IPS-NIHi11 (cell line): ENCODE results near the gene CTSA.
A peak's percentile ranks its signal among the peaks of the same experiment; 100 is the strongest.
"Not testable (repeated sequence)": the region's sequence is repeated elsewhere in the genome, so short reads cannot be mapped to it uniquely, and the experiment has no call there.

Experiments used
- DNase-seq: peaks from one replicate; pipeline ENCODE4 v3.0.0; 2012; ENCODE audit warnings: mixed read lengths, low spot score

The CTSA gene

DNA sequence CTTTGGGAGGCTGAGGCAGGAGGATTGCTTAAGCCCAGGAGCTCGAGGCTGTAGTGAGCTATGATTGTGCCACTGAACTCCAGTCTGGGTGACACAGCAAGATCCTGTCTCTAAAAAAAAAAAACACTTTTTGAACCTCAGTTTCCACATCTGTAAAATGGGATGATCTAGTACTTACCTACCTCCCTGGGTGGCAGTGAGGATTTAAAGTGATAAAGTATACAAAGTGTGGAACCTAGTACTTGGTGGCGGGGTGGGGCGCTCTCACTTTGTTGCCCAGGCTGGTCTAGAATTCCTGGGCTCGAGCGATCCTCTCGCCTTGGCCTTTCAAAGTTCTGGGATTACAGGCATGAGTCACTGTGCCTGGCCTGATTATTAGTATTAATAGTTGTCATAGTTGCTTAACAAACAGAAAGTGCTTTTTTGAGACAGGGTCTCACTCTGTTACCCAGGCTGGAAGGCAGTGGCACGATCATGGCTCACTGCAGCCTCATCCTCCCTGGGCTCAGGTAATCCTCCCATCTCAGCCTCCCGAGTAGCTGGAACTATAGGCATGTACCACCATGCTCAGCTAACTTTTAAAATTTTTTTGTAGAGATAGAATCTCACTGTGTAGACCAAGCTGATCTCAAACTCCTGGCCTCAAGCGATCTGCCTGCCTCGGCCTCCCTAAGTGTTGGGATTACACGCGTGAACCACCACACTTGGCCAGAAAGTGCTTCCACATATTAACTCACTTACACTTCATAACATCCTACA lies 27.8 kb downstream of the CTSA start:
- DNase-seq = no peak

GRCh38 chr20:45919542-45920399 lies 28.6 kb downstream of the CTSA start:
- DNase-seq = no peak

GRCh38 chr20:45920462-45921336 lies 29.6 kb downstream of the CTSA start:
- DNase-seq = no peak

- no peak for DNase-seq
Measured at GRCh38 chr20:45921337-45922189, 30.4 kb downstream of the CTSA start.

DNA sequence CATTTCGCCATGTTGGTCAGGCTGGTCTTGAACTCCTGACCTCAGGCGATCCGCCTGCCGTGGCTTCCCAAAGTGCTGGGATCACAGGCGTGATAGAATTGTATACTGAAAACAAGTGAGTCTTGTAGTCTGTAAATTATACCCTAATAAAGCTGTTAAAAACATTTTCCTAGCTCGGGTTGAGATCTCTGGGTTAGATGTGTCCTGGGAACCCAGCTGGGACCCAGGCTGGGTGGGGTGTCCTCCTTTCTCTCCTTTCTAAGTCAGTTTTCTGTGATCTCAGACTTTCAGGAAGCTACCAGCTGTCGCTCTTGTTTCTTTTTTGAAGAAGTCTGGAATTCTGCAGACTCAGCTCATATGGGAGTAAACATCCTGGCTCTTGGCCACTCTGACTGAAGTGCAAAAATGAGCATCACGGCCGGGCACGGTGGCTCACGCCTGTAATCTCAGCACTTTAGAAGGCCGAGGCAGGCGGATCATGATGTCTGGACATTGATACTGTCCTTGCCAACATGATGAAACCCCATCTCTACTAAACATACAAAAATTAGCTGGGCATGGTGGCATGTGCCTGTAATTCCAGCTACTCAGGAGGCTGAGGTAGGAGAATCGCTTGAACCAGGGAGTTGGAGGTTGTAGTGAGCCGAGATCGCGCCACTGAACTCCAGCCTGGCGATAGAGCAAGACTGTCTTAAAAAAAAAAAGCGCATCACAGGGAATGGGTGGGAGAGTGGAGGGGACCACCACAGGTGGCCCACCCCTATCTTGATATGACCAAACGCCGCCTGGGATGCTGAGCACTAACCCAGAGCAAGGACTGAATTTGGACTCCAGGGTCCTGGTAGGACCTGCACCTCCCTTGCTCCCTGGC lies 33.5 kb downstream of the CTSA start:
- DNase-seq = no peak

GRCh38 chr20:45925821-45926506 lies 34.8 kb downstream of the CTSA start:
- DNase-seq = no peak

DNA sequence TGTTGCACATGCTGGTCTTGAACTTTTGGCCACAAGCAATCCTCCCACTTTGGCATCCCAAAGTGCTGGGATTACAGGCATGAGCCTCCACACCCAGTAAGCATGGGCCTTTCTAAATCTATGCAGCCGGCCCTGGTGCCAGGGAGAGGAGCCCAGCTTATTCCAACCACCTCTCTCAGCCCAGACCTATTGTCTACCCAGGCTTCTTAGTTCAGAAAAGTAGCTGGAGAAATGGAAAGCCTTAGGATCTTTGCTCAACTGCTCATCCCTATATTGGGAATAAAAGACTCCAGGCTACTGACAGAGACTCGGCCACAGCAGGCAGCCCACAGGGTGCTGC lies 35.6 kb downstream of the CTSA start:
- no peak for DNase-seq

GRCh38 chr20:45927071-45927878 lies 36.1 kb downstream of the CTSA start:
- no peak for DNase-seq

- DNase-seq = not testable (repeated sequence)
Measured at GRCh38 chr20:45931680-45932079, 40.5 kb downstream of the CTSA start.

DNA sequence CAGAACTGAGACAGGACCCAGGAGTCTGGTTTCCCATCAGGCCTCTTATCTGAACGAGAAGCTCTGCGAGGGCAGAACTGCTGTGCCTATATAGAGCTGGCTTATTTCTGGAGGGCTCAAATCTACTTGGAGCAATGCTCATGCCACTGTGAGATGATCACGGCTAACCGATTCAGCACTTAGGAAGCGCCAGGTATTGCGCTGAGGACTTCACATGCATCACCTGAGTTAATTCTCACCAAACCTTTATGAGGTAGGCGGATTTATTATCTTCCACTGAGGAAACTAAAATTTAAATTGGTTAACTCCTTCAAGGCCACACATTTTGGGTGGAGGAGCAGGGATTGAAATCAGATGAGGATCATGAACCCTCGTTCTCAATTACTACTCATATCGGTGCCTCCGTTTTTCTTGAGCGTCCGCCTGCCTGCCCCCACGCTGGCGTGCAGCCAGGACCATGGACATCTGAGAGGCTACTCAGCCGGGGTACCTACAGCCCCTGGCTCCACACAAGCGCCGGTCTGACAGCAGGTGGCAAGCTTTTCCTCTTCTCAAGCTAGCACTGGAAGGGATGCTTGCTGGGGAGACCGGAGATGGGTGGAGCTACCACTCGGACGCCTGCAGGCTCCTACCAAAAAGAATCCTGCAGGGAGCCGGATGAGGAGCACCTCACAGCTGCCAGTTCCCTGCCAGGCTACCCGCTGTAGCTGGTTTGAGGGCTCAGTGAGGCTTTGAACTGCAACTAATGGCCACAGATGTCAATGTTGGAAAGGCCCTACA lies 42.3 kb downstream of the CTSA start:
- peak; percentile 86 for DNase-seq

- DNase-seq = peak; percentile 60
Measured at GRCh38 chr20:45934046-45934585, 43.0 kb downstream of the CTSA start.

DNA sequence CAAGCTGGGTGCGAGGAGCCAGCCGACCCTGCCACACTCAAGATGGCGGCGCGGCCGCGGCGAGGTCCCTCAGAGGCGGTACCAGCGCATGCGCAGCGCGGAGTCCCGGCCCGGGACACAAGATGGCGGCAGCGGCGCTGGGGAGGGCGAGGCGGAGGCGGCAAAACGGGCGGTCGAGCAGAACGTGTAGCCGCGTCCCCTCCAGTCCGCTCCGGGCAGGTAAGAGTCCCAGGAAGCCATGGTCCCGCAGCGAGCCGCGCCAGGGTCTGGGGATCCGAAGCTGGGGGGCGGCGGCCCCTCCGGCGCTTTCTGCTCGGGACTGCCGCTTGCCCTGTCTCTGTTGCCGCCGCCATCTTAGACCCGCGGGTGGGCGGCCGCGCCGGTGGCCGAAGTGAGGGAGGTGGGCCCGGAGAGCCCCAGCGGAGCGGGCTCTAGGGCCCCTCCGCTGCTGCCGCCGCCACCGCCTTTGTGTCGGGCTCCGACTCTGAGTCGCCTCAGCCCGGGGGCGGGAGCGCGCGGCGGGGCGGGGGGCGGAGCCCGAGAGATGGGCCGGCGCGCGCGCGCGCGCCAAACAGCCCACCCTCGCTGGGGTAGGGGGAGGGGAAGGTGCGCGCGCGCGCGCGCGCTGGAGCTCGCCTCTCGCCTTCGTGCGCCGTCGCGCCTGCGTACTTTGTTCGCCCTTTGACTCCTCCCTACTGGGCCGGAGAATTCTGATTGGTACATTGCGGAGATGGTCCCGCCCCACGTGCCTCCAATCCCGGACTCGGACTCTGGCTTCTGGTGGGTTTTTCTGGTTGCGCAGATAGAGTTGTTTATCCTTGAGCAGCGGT lies 43.7 kb downstream of the CTSA start, which contains the start of gene PCIF1:
TSS of gene PCIF1 (plus strand) at position 98 of the 830 bp plus-strand sequence. CDS start 4,317 bp downstream, outside the sequence.
- peak; percentile 97 for DNase-seq

DNA sequence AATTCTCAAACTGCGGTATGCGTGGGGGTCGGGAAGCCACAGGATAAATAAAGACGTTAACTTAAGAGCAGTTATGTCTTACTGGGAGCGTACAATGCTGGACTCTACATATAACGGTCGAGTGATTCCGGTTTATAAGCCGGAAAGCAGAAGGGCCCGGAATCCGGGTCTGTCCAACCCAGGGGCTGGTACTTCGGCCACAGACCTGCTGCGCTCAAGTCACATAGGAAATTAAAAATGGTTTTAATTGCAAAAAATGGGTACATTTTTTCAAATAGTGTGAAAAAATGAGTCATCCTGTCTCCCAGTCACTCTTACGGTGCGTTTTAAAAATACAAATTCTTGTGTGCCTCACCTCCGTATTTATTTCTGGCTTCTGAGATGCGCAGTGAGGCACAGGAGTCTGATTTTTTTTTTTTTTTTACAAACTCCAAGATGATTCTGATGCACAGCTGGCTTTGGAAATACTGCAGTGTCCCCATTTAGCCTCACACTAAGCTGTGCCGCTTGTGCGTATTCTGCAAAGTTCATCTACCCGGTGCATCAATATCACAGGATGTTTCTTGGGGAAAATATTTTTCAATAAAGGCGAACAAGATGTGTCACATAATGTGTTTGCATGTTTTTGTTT lies 44.4 kb downstream of the CTSA start:
- DNase-seq = no peak

- no peak for DNase-seq
Measured at GRCh38 chr20:45937765-45938164, 46.6 kb downstream of the CTSA start.

GRCh38 chr20:45938727-45939438 lies 47.7 kb downstream of the CTSA start:
- peak; percentile 53 for DNase-seq

DNA sequence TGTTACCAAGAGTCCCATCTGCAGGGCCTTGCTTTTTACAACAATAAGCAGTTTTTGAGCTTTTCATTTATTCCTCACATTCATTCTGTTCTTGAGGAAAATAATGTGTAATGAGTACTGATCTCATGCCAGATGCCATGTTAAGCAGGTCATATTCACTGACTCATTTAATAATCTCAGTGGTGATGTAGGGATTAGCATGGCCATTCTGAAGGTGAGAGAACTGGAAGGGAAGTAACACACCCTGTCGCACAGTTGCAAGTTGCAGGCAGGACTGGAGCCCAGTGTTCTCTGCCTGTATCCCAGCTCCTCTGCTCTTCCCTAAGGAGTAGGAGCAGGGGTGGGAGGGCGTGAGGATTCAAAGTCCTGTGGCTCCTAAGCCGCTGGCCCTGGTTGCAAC lies 48.9 kb downstream of the CTSA start:
- DNase-seq = no peak
